Spleen (tissue), 11 donors: ENCODE results near the gene RFTN1. TPM values are rescaled to one million over a fixed set of nuclear protein-coding genes. Genes with fewer than 3 reads are reported as not detected.

Experiments used
- DNase-seq: peaks from one replicate; pipeline ENCODE4 v3.0.0-alpha.2; 2020
- H3K27ac ChIP-seq, 8 donors: fragments of 200-600 bp; sonication (generic) in 7 of 8; 1 replicate in 4 of 8; 2 replicates in 4 of 8; pipeline versions ENCODE4 v1.5.0 to v1.8.0; 2016 to 2021; ENCODE audit warnings: inconsistent platforms in 4 of 8, mild to moderate bottlenecking in 4 of 8, moderate library complexity in 1 of 8
- H3K27me3 ChIP-seq, 7 donors: fragments of 200-600 bp; sonication (generic) in 6 of 7; replicated peaks in 1 of 7; 1 replicate in 4 of 7; 2 replicates in 3 of 7; pipeline versions ENCODE4 v1.5.0 to v1.8.0; 2016 to 2021; ENCODE audit warnings: inconsistent platforms in 3 of 7, mild to moderate bottlenecking in 1 of 7
- H3K36me3 ChIP-seq, 6 donors: fragments of 200-600 bp; sonication (generic) in 5 of 6; 1 replicate in 4 of 6; 2 replicates in 2 of 6; pipeline versions ENCODE4 v1.5.0 to v1.8.0; 2016 to 2021; ENCODE audit warnings: inconsistent platforms in 2 of 6
- H3K4me1 ChIP-seq, 6 donors: fragments of 200-600 bp; sonication (generic) in 5 of 6; 1 replicate in 3 of 6; 2 replicates in 3 of 6; pipeline versions ENCODE4 v1.5.0 to v1.8.0; 2016 to 2021; ENCODE audit warnings: inconsistent platforms in 3 of 6
- H3K4me3 ChIP-seq, 8 donors: fragments of 200-600 bp; sonication (generic) in 7 of 8; 1 replicate in 4 of 8; 2 replicates in 4 of 8; pipeline versions ENCODE4 v1.5.0 to v1.8.0; 2016 to 2021; ENCODE audit warnings: inconsistent platforms in 4 of 8, mild to moderate bottlenecking in 4 of 8, moderate library complexity in 2 of 8
- H3K9me3 ChIP-seq, 8 donors: fragments of 200-600 bp; sonication (generic) in 7 of 8; 1 replicate in 4 of 8; 2 replicates in 4 of 8; pipeline versions ENCODE4 v1.5.0 to v1.8.0; 2016 to 2021; ENCODE audit warnings: inconsistent platforms in 4 of 8
- POLR2A ChIP-seq, 3 donors: fragments of 450-650 bp; IDR thresholded peaks; one replicate each; pipeline ENCODE4 v1.5.1; 2017; ENCODE audit warnings: antibody characterized with exemption in 3 of 3, mild to moderate bottlenecking in 1 of 3
- POLR2AphosphoS5 ChIP-seq, 3 donors: sonication (generic); formaldehyde crosslinking; IDR thresholded peaks; one replicate each; pipeline ENCODE4 v1.5.1; 2017; ENCODE audit warnings: antibody characterized with exemption in 3 of 3
- WGBS, 5 donors: extraction: QIAGEN DNeasy Blood & Tissue Kit in 3 of 5; methylation state at CpG; one replicate each; pipeline versions ENCODE4 v1.1.5 to v1.1.7; 2013 to 2018; 5-methylcytosine and 5-hydroxymethylcytosine counted together
- intact Hi-C: fragments of 100-400 bp; cut with DNase I; formaldehyde crosslinking; loops from one replicate; pipeline ENCODE4 v1.15.0; 2023; ENCODE audit warnings: low total_unique reads
- polyA plus RNA-seq, 3 donors: library from polyadenylated mRNA; stranded (reverse); fragments of 200-250 nt; gene quantifications; one replicate each; pipeline ENCODE4 v1.2.1, GENCODE V29; 2013
- total RNA-seq, 7 donors: library from RNA; depleted of rRNA in 3 of 7; stranded (reverse); fragments of >200 nt in 3 of 7; fragmentation: NEBNext Ultra II Directional in 4 of 7; extraction: Animal tissue kit (Norgen Biotek cat#: 25700) in 4 of 7; gene quantifications; one replicate each; pipeline versions ENCODE4 v1.1.0 to v1.2.1, GENCODE V29; 2016 to 2021
- TF ChIP-seq, protein P1 (sequence below), 11 experiments: fragments of 200-600 bp in 7 of 11; fragments of 450-650 bp in 4 of 11; sonication (generic) in 4 of 11; IDR thresholded peaks in 8 of 11; conservative IDR thresholded peaks in 3 of 11; 1 replicate in 7 of 11; 2 replicates in 4 of 11; pipeline versions ENCODE4 v1.4.0 to v1.8.0; 2016 to 2021; ENCODE audit warnings: antibody characterized with exemption in 11 of 11, inconsistent platforms in 4 of 11, mild to moderate bottlenecking in 1 of 11
- donor health status: healthy with polysubstance abuse.
- donor health status: DM: no; HTN: no; CAD: no; lungs with moderate emphysema.
- donor health status: DM: no; HTN: no; CAD: no.
- donor health status: Bipolar disorder and iron deficiency.
- donor health status: healthy.
- donor health status: DM: no; HTN: no; CAD: no.
- donor health status: DM: yes; HTN: yes; CAD: no.

Gene RFTN1
- total and polyA plus RNA-seq, 10 donors: 30.4 to 106 (median 75.3) TPM

DNA sequence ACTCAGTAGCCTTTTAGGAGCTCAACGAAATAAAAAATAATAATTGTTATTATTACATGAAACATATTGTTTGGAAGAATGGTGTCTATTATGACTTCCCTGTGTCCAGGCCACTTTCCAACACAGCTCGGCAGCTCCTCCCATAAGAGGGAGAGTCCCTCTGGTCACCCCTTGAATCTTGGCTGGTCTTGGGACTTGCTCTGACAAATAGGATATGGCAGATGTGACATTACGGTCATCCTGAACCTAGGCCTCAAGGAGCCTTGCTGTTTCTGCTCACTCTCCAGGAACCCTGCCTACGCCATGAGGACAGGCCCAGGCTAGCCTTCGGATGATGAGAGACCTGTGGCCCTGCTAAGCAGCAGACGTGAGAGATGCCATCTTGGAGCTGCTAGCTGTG is 176.7 kb downstream of the RFTN1 start:
- DNase-seq: no peak
- WGBS, 5 donors: 89 to 94% (median 93%) methylated on average over 6 of the region's 6 CpGs
- Histone ChIP-seq H3K4me3 (no peak overlapping the region), H3K9me3 (peaks cover 0 to 8% (median 4%) of the 10 kb centered on the region in 8 donors), H3K27ac (peak overlapping the region in 1 of 8 donors; percentile 61), H3K27me3 (no peaks in the 10 kb centered on the region), H3K36me3 (peaks cover 3 to 50% (median 20%) of the 10 kb centered on the region in 6 donors), H3K4me1 (peaks cover 12 to 48% (median 25%) of the 10 kb centered on the region in 6 donors)
- intact Hi-C loops: no loop called here
- TF ChIP-seq POLR2AphosphoS5 (IDR thresholded peaks at IDR 0.05) (no peak), POLR2A (IDR thresholded peaks at IDR 0.05) (no peak)
- TF ChIP-seq, protein P1, sequence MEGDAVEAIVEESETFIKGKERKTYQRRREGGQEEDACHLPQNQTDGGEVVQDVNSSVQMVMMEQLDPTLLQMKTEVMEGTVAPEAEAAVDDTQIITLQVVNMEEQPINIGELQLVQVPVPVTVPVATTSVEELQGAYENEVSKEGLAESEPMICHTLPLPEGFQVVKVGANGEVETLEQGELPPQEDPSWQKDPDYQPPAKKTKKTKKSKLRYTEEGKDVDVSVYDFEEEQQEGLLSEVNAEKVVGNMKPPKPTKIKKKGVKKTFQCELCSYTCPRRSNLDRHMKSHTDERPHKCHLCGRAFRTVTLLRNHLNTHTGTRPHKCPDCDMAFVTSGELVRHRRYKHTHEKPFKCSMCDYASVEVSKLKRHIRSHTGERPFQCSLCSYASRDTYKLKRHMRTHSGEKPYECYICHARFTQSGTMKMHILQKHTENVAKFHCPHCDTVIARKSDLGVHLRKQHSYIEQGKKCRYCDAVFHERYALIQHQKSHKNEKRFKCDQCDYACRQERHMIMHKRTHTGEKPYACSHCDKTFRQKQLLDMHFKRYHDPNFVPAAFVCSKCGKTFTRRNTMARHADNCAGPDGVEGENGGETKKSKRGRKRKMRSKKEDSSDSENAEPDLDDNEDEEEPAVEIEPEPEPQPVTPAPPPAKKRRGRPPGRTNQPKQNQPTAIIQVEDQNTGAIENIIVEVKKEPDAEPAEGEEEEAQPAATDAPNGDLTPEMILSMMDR (IDR thresholded peaks at IDR 0.05 in 8 of 11, conservative IDR thresholded peaks at IDR 0.05 in 3 of 11): no peak

DNA sequence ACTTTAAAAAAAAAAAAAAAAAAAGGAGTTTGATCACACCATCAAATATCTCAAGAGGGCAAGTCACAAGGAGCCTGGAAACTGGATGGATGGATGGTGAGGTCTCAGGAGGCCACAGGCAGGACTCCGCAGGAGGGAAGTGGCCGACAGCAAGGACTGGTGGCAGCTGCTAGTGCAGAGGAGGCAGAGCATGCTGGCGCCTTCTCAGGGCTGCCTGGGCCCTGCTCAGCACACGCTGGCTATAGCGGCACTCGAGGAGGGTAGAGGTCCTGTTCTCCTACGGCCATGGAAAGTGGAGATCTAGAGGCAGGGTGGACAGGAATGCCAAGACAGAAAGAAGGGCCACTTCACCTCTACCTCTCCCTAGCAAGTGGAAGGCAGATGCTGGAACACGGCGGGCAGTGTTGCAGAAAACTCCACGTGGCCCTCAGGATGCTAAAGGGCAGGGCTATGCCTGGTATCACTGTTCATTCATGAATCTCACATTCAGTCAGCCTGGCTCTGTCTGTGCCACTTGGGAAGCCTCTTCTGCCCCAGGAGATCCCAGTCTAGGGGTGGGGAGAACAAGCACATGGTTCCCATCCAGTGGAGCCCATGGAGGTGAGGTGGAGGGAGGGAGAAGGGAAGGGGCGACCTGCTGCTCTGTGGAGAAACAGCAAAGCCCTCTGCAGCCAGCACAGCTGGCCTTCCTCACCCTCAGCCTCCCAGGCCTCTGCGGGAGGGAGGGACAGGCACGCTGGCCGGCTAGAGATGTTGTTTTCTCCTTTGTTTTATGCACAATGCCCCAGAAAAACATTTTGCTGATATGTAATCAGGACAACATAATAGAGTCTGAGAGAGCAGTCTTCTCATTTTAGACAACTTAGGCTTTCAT is 177.5 kb downstream of the RFTN1 start:
- DNase-seq: no peak
- 87 to 92% (median 88%) methylated on average over 13 to 14 of the region's 14 CpGs for WGBS, 5 donors
- H3K4me1 ChIP-seq: peaks cover 12 to 48% (median 25%) of the 10 kb centered on the region in 6 donors
- peaks cover 3 to 58% (median 21%) of the 10 kb centered on the region in 6 donors for H3K36me3 ChIP-seq
- no peak for TF ChIP-seq POLR2A (IDR thresholded peaks at IDR 0.05)
- peak in 2 of 3 donors; percentile 2 to 48 for TF ChIP-seq POLR2AphosphoS5 (IDR thresholded peaks at IDR 0.05)
- H3K27me3 ChIP-seq: no peaks in the 10 kb centered on the region
- peaks cover 0 to 16% (median 13%) of the 10 kb centered on the region in 8 donors for H3K9me3 ChIP-seq
- no peak overlapping the region for H3K4me3 ChIP-seq
- intact Hi-C loops: no loop called here
- H3K27ac ChIP-seq: peak overlapping the region in 2 of 8 donors; percentile 3 to 61

DNA sequence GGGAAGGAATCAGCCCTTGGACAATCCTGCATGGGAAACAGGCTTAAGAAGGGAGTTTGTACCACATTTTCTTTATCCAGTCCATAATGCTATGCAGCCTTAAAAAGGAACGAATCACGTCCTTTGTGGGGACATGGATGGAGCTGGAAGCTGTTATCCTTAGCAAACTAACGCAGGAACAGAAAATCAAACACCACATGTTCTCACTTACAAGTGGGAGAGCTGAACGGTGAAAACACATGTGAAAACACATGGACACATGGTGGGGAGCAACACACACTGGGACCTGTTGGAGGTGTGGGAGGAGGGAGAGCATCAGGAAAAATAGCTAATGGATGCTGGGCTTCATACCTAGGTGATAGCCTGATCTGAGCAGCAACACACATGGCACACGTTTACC is 178.2 kb downstream of the RFTN1 start:
- TF ChIP-seq, protein P1 (IDR thresholded peaks at IDR 0.05 in 8 of 11, conservative IDR thresholded peaks at IDR 0.05 in 3 of 11): no peak
- no peak for TF ChIP-seq POLR2AphosphoS5 (IDR thresholded peaks at IDR 0.05)
- TF ChIP-seq POLR2A (IDR thresholded peaks at IDR 0.05): no peak
- 81 to 93% (median 86%) methylated on average over 5 of the region's 5 CpGs for WGBS, 5 donors
- peaks cover 3 to 65% (median 21%) of the 10 kb centered on the region in 6 donors for H3K36me3 ChIP-seq

DNA sequence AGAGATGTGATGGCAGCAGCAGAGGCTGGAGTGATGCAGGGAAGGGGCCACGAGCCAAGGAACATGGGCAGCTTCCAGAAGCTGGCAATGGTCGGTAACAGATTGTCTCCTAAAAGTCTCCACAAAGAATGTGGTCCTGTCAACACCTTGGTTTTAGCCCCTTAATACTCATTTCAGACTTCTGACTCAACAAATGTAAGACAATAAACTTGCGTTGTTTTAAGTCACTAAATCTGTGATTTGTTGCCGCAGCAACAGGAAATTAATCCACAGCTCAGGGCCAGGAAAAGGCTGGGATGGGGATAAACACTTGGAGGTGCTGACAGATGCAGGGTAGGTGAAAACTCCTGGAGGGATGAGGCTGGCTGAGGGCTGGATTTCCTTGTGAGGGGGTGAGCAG is 178.6 kb downstream of the RFTN1 start:
- intact Hi-C loops: no loop called here
- WGBS, 5 donors: 79 to 83% (median 80%) methylated on average over 4 of the region's 4 CpGs

More for the DNA sequence above, 178.2 kb downstream of the RFTN1 start:
- Histone ChIP-seq H3K4me1 (peaks cover 12 to 47% (median 25%) of the 10 kb centered on the region in 6 donors), H3K27ac (no peak overlapping the region), H3K4me3 (no peak overlapping the region), H3K27me3 (no peaks in the 10 kb centered on the region), H3K9me3 (peaks cover 0 to 20% (median 17%) of the 10 kb centered on the region in 8 donors)
- no peak for DNase-seq
- intact Hi-C loops: no loop called here

More for the DNA sequence above, 178.6 kb downstream of the RFTN1 start:
- no peak for DNase-seq
- TF ChIP-seq POLR2A (IDR thresholded peaks at IDR 0.05) (no peak), POLR2AphosphoS5 (IDR thresholded peaks at IDR 0.05) (no peak)
- Histone ChIP-seq H3K36me3 (peaks cover 3 to 69% (median 23%) of the 10 kb centered on the region in 6 donors), H3K27me3 (no peaks in the 10 kb centered on the region), H3K4me1 (peaks cover 12 to 43% (median 25%) of the 10 kb centered on the region in 6 donors), H3K9me3 (peaks cover 0 to 21% (median 17%) of the 10 kb centered on the region in 8 donors), H3K27ac (no peak overlapping the region), H3K4me3 (no peak overlapping the region)
